ENCODE measurements around the gene DYSF.

DNA sequence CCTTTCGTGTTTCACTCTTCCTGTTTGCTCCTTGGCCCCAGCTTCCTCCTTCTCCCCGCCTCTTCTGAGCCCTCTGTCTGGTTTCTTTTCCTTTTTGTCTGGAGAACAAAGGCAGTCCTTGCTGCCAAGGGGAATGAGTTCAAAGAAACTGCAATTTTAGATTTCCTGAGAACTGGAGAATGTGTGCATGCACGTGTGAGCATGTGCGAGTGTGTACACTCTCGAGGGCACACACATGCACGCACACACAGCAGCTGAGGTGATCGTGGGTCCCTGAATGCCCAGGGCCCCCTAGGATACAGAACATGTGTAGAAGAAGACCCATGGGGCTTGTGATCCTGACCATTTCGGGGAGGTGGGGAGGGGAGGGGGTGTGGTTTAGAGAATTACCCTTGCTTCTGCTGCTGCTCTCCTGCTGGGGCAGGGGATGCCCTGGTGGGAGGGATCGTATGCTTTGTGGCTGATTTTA is 151.8 kb downstream of the DYSF start:
- TF ChIP-seq, protein P1, sequence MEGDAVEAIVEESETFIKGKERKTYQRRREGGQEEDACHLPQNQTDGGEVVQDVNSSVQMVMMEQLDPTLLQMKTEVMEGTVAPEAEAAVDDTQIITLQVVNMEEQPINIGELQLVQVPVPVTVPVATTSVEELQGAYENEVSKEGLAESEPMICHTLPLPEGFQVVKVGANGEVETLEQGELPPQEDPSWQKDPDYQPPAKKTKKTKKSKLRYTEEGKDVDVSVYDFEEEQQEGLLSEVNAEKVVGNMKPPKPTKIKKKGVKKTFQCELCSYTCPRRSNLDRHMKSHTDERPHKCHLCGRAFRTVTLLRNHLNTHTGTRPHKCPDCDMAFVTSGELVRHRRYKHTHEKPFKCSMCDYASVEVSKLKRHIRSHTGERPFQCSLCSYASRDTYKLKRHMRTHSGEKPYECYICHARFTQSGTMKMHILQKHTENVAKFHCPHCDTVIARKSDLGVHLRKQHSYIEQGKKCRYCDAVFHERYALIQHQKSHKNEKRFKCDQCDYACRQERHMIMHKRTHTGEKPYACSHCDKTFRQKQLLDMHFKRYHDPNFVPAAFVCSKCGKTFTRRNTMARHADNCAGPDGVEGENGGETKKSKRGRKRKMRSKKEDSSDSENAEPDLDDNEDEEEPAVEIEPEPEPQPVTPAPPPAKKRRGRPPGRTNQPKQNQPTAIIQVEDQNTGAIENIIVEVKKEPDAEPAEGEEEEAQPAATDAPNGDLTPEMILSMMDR (IDR thresholded peaks at IDR 0.05 in 2 of 3, conservative IDR thresholded peaks at IDR 0.05 in 1 of 3; ENCODE audit: borderline replicate concordance in 1 of 3, insufficient read depth in 1 of 3, low read depth in 2 of 3, low read length in 2 of 3): no peak
- TF ChIP-seq POLR2AphosphoS5 (IDR thresholded peaks at IDR 0.05; ENCODE audit: low read depth, low read length) (no peak), EZH2 (IDR thresholded peaks at IDR 0.05) (no peak), CEBPB (IDR thresholded peaks at IDR 0.05; ENCODE audit: low read depth) (no peak), EZH2phosphoT487 (IDR thresholded peaks at IDR 0.05; ENCODE audit: borderline replicate concordance) (no peak), POLR2A (IDR thresholded peaks at IDR 0.05; ENCODE audit: borderline replicate concordance, extremely low read depth, insufficient read depth, insufficient read length) (no peak), RAD21 (IDR thresholded peaks at IDR 0.05; ENCODE audit: low read depth) (no peak), SP1 (IDR thresholded peaks at IDR 0.05; ENCODE audit: low read depth) (no peak)
